DOHH2 (cell line): ENCODE results near the gene ADCY3.

Experiments used
- EZH2phosphoT487 ChIP-seq: fragments of 200-600 bp; sonication (generic); IDR thresholded peaks from 2 replicates; pipeline ENCODE4 v1.6.1; 2017; ENCODE audit warnings: borderline replicate concordance, mild to moderate bottlenecking, antibody characterized with exemption, low read length, moderate library complexity, mixed read lengths
- TF ChIP-seq, protein P1 (sequence below): fragments of 200-600 bp; sonication (generic); IDR thresholded peaks from one replicate; pipeline ENCODE4 v1.5.1; 2014; ENCODE audit warnings: antibody characterized with exemption, mild to moderate bottlenecking, low read depth, low read length; ENCODE audit not compliant: poor library complexity, severe bottlenecking

DNA sequence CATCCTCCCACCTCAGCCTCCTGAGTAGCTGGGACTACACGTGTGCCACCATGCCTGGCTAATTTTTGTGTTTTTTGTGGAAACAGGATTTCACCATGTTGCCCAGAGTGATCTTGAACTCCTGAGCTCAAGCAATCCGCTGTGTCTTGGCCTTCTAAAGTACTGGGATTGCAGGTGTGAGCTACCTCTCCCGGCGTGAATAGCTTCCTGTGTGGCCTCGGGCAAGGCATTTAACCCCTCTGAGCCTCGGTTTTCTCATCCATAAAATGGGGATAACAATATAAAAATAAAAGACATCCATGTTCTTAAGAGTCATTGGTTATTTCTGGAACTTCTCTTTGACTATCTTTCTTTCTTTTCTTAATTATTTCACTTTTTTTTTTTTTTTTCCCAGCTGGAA is 19.3 kb upstream of the ADCY3 start:
- TF ChIP-seq, protein P1, sequence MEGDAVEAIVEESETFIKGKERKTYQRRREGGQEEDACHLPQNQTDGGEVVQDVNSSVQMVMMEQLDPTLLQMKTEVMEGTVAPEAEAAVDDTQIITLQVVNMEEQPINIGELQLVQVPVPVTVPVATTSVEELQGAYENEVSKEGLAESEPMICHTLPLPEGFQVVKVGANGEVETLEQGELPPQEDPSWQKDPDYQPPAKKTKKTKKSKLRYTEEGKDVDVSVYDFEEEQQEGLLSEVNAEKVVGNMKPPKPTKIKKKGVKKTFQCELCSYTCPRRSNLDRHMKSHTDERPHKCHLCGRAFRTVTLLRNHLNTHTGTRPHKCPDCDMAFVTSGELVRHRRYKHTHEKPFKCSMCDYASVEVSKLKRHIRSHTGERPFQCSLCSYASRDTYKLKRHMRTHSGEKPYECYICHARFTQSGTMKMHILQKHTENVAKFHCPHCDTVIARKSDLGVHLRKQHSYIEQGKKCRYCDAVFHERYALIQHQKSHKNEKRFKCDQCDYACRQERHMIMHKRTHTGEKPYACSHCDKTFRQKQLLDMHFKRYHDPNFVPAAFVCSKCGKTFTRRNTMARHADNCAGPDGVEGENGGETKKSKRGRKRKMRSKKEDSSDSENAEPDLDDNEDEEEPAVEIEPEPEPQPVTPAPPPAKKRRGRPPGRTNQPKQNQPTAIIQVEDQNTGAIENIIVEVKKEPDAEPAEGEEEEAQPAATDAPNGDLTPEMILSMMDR = no peak
- TF ChIP-seq EZH2phosphoT487 = no peak
